ENCODE results near the gene ADCY3.

DNA sequence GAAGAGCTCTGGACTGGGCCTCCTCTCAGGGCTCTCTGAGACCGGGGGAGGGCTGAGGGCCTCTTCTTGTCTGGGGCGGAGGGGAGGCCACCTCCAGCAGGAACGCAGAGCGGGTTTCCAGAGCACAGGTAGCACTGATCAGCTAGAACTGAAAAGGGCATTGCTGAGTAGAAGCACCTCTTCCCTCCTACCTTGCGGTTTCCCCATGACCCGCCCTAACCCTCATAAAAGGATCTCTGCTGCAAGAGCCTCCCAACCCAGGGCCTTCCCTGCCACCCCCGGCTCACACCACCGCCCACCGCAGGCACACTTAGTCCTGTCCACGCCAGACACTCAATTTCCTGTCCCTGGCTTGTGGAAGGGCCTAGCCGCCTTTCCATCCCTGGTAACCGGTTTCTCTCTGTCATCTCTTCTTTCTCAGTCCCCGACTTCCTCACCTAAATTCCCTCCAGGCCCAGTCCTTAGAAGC lies 966 bp downstream of the ADCY3 start:
- TF ChIP-seq POLR2A (IDR thresholded peaks at IDR 0.05) (no peak), POLR2AphosphoS5 (IDR thresholded peaks at IDR 0.05) (no peak)
- TF ChIP-seq, protein P1, sequence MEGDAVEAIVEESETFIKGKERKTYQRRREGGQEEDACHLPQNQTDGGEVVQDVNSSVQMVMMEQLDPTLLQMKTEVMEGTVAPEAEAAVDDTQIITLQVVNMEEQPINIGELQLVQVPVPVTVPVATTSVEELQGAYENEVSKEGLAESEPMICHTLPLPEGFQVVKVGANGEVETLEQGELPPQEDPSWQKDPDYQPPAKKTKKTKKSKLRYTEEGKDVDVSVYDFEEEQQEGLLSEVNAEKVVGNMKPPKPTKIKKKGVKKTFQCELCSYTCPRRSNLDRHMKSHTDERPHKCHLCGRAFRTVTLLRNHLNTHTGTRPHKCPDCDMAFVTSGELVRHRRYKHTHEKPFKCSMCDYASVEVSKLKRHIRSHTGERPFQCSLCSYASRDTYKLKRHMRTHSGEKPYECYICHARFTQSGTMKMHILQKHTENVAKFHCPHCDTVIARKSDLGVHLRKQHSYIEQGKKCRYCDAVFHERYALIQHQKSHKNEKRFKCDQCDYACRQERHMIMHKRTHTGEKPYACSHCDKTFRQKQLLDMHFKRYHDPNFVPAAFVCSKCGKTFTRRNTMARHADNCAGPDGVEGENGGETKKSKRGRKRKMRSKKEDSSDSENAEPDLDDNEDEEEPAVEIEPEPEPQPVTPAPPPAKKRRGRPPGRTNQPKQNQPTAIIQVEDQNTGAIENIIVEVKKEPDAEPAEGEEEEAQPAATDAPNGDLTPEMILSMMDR (IDR thresholded peaks at IDR 0.05): no peak

Data from breast epithelium (tissue), 3 donors.